Stimulated activated CD8-positive, alpha-beta memory T cell treated with anti-CD3 and anti-CD28 coated beads, Interleukin-15, amount 100 ng/mL, for 1 hour (primary cell): Measurements from ENCODE around the gene IGSF22.

ENCODE experiments used
- DNase-seq: peaks from one replicate; pipeline ENCODE4 v3.0.0-alpha.2; 2020; ENCODE audit warnings: low read depth

IGSF22 gene

DNA sequence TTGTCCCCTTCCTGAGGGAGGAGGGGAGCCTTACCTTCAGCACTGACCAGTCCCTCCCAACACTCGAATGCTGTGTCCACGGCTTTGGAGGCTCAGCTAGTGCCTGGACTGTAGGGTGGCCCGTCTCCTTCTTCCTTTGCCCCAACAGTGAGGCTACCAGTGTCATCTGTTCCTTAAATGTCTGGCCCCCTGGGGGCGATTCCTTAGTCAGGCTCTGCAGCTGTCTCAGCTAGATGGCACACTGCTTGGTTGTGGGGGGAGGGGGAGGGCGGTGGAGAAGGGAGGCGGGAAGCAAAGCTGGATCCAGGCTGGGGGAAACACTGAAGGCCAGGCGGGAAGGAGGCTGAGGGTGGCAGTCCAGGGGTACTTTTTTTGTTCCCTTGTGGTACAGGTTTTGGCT, at the start of gene IGSF22:
Gene IGSF22, minus strand, starts transcription at position 149 of the 400 bp plus-strand sequence. CDS start 1,952 bp downstream, outside the sequence.
- no peak for DNase-seq

DNA sequence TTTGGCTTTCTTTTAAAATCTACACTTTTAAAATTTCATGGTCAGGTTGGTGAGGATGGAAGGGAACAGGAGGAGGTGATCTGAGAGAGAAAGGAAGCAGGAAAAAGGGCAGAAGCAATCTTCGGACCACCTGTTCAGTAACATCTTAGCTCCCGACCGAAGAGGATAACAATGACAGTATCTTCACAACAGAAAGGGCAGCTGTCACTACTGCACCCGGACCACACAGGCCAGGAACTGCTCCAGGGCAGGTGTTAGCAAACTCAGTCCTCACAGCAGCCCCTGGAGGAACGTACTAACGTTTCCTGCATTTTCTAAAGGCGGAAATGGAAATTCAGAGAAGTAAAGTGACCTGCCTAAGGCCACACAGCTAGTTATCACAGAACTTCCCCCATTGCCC, 48.8 kb upstream of the IGSF22 start:
- DNase-seq = no peak

DNA sequence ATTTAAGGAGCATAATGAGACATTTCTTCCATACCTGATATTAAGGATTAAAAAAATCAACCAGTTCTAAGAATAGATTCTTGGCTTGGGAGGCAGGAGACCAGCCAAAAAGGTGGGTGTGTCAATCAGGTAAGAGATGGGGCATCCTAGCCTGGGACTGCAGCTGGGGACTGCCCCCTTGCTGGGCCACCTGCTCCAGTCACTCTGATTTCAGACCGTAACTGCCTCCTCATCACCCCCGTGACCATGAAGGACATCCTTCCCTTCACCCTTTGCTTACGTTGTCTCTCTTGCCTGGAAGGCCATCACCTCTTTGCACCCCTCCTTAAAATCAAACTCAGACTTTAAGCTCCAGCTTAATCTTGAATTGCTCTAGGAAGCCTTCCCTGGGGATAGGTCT, 47.7 kb upstream of the IGSF22 start:
- DNase-seq = no peak

DNA sequence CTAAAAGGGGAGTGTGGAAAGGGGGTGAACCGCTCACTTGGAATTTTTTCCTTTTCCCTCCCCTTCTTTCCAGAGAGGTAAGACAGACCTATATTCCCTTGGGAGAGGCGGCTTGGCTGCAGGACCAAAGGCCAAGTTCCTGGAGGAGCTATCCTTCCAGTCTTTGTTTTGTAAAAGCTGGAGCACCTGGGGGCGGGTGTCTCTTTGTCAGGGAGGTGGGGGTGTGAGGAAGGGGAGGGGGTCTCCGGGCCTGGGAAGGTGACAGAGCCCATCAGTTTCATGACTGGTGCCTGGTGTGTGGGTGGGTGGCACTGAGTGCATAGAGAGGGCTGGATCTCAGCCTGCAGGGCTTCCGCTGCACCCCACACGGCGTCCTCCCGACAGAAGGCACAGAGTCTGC, 47.1 kb upstream of the IGSF22 start:
- DNase-seq = no peak

DNA sequence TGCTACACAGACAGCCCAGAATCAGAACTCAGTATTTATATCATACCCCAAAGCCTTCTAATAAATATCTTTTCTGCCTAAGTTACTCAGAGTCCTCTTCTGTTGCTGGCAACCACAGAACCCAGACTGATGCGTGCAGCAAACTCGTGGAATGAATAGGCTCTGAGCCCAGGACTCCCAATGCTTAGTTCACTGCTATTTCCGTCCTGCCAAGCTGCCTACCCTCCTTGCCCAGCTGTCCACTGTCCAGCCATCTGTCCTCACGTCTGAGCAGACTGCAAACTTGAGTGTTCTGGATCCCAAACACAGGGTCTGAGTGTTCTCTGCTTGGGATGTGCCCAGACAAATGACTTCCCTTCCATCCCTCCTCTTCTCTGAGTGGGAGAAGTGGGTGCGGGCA, 46.2 kb upstream of the IGSF22 start:
- DNase-seq = no peak

DNA sequence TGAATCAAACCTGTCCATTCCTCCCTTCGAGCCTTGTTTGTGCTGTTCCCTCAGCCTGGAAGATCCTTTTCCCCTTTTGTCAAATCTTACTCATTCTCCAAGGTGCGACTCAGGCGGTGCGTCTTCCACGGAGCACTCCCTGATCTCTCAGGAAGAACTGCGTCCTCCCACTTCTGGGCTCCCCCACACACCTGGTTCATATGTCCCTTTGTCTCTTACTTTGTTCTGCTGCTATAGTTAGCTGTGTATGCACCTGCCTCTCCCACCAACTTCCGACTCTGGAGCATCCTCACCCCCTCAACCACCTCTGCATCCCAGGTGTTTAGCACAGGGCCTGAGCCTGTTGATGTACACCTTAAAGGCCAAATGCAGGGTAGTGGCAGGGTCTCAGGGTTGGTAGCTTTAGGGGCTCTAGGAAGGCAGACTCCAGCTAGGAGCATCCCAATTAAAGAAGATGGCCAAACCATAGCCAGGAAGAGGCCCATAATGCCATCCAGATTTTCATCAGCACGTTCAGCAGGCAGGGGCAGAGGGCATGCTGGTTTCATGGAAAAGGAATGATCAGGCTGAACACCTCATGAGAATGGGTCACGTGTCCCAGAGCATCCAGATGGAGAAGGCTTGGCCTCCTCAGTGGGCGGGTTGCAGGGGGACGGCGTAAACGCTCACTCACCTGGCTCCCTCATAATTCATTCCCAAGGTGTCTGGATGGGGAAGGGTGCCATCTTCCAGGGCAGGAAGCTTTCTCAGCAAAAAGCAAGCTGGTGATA, 45.5 kb upstream of the IGSF22 start:
- DNase-seq = no peak

DNA sequence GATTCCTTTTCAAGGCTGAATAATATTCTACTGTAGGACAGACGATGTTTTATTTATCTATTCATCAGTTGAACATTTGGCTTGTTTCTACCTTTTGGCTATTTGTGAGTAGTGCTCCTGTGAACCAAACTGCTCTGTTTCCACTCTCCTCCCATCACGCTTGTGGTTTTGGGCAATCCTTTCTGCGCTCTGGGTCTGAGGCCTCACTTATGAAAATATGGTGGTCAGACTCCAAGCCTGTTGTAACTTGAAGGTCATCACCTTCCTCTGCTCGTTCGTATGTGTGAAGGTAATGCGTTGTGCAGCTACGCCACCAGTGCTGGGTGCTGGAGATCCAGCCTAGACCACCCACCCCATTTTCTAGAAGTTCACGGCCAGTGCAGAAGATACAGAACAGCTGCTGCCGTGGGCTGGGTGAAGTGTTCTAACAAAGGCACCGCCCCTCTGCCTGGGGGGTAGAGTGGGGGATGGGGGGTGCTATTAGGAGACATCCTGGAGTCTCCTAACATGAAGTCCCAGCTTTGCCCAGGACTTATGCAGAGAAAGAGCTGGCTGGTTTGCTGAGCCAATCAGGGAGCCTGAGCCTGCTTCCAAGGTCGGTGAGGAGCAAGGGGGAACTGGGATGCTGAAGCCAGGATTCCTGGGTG, 44.6 kb upstream of the IGSF22 start:
- DNase-seq = no peak

DNA sequence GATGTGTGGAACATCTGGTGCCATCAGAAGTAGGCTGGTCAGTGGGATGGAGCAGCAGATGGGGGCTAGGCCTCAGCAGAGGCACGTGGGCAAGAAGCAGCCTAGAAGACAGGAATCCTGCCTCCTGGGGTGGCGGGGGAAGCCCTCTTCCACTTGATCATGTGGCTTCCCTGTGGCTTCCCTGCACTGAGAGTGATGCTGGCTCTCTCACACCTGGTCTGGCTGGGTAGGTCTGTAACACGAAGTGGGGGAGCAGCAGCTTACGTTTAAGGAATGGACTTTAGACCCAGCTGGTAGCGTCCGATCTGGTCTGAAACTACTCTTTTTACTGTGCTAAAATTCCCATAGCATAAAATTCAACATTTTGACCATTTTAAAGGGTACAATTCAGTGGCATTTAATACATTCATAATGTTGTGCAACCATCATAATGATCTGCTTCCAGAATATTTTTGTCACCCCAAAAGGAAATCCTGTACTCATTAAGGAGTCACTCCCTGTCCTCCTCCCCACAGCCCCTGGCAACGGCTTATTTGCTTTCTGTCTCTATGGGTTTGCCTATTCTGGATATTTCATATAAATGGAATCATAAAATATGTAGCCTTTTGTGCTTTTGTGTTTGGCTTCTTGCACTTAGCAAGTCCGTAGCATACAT, 43.9 kb upstream of the IGSF22 start:
- DNase-seq = no peak

DNA sequence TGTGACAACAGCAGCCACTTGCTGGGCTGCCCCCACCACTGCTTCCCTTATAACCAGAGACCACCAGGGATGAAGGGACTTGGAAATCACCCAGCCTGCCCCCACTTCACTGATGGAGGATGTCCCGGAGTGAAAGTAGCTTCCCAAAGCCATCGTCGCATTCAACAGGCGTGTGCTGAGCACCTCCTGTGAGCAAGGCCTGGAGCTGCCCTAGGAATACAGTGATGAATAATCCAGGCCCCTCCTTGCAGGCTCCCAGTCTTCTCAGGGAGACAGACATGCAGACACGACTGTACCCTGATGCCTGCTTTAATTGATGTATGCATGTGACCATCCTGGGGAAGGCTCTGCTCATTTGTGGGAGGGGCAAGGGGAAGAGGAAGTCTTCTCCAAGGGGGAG, 43.0 kb upstream of the IGSF22 start:
- no peak for DNase-seq

DNA sequence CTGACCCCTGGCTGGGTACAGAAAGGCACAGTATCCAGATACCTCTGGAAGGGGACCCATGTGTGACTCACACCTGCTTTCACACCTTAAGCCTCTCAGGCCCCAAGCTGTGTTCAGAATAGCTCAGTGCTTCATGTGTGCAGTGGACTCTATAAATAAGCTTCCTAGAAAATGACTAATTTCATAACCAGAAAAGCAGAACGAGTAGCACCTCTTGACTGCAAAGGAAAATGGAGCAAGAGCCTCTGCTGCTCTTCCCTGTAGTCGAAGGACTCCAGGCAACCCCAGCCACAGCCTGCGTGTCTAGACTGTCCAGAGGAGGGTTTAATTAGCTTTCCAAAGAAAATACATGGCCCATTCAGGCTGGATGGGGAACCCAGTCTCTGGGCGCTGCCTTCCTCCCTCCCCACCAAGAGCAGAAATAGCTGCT, 42.5 kb upstream of the IGSF22 start:
- DNase-seq = no peak

DNA sequence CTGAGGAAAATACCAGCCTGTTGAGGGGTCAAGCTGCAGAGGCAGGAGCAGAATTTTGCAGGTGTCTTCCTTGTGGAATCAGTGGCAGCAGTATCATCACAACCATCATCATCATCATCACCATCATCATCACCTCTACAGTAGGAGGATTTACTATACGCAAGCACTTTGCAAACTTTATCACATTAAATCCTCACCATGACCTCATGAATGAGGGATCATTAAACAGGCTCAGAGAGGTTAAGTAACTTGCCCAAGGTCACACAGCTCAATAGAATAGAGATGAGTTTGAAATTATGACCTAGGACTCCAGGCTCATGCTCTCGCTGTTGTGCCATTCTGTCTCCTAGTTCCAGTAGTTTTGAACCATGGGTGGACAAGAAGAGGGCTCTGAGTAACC, 40.0 kb upstream of the IGSF22 start:
- no peak for DNase-seq

DNA sequence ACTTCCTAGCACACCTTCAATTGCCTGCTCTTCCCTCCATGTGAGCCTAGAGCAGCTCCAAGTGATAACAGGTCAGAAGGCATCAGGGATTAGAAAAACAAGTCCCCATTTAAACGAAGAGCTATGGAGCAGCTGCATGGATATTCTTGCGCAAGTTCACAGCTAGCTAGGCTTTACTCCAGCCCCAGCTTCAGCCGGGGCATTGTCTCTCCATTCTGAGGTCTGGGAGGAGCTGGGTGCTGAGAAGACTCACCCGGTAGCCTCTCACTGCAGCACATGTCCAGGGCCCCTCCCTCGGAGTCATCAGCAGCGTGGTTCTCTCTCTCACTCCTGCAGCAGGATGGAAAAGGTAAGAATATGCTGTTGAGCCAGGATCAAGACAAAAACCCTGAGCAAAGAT, 39.6 kb upstream of the IGSF22 start:
- no peak for DNase-seq

DNA sequence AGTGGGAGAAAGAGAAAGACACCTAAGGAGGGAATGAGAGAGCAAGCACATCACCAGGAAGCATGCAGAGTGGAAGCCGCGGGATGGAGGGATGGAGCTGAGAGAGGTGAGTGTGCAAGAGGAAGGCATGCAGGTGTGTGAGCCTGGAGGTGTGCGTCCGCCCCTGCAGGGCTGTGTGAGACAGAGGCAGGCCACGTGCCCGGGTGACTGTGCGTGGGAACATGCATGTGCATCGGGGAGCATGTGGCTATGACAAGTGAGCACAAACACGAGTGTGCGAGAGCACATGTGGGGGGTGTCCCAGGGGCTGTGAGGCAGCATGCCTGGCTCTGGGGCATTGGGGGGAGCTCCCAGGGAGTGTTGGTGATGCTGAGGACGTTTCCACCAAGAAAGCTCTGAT, 35.8 kb upstream of the IGSF22 start:
- no peak for DNase-seq

DNA sequence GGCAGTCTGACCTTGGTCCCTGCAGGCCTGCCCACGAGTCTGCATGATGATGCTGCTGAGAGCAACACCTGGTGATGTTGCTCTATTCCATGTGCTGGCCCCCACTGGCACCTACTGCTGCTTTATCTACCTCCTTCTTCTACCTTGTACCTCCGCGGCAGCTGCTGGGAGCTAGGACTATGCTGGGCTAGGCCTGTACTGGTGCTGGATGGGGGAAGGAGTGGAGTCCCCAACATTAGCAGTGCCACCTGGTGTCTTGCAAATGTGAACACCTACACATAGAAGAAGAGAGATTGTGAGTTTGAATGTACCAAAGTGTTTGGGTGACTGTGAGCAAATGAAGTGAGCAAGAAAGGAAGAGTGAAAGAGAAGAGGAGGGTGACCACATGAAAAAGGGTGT, 35.2 kb upstream of the IGSF22 start:
- DNase-seq = no peak

DNA sequence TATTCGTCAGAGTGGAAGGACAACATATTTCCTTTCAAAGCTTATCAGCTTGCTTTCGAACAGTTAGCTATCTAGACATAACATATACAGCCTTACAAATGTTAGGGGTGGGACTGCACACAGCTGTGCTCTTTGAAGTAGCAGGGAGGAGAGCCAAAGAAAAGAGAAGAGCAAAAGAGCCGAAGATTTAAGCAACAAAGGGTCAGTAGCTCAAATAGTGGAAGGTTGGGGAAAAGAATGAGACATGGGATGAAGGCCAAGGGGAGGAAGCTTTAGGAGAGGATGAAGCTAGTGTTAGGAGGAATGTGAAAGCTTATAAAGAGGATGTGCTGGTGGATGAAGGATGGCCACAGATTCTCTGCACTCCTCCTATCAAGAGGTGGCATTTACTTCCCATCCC, 31.8 kb upstream of the IGSF22 start:
- DNase-seq = no peak

DNA sequence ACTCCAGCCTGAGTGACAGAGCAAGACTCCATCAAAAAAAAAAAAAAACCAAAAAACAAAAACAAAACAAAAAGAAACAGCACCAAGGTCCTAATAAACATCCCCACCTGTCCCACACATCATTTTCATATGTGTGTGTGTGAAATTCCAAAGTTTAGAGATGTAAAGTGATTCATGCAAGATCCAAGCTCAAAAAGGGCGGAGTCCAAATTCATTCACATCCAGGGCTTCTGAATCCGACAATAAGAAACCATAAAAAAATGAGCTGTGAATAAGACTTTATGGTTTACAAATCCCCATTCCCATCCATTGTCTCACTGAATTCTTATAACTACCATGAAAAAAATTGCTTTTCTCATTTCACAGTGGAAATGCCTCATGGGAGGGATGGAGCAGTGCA, 30.9 kb upstream of the IGSF22 start:
- DNase-seq = no peak

DNA sequence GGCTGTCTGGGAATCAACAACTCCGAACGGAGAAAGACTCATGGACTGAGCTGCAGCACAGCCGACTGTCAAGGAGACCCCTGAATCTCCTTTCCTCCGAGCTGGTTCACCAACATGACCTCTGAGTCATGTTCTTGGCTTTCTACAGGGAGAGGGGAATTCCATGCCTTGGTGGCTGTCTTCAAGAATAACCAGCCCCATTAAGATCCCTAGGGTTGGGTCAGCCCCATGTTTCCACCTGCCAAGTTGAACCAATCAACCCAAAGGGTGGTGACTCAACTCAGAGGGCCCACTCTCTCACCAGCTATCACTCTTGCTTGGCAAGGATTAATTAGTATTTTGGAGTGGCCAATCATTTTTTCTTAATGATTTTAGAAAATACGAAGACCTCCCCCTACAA, 28.3 kb upstream of the IGSF22 start:
- no peak for DNase-seq

DNA sequence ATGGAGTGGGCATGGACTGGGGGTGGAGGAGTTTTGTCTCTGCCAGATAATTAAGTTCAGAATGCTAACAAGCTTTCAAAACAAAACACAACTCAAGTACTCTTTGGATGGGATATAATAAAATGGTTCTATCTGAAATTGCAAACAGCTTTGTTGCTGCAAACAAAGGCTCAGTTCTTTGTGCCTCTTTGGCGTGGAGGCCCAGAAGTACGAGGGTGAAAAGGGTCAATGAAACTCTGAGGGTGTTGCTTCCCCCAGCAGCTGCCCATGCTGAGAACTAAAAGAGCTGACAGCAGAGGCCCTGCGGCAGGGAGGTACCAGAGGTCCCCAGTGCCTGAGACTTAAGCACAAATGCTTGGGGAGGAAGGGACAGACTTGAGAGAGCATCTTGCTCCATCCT, 26.5 kb upstream of the IGSF22 start:
- DNase-seq = no peak

DNA sequence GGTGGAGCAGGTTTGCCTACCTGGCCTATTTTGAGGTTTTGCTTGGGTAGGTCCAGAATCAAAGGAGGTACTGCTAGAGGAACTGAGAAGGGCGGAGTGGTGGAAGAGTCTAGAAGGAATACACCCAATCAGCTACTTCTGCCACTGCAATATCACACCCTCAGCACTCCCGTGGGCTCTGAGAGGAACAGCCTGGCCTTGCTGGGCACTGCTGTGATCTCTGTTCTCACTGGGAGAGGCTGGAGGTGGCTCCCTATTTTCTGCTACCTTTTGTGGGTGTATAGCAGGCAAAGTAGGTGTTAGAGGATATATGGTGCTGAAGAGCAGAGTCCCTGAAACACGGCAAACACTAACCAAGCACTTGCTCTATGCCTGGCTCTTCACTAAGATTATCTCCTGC, 25.0 kb upstream of the IGSF22 start:
- no peak for DNase-seq

DNA sequence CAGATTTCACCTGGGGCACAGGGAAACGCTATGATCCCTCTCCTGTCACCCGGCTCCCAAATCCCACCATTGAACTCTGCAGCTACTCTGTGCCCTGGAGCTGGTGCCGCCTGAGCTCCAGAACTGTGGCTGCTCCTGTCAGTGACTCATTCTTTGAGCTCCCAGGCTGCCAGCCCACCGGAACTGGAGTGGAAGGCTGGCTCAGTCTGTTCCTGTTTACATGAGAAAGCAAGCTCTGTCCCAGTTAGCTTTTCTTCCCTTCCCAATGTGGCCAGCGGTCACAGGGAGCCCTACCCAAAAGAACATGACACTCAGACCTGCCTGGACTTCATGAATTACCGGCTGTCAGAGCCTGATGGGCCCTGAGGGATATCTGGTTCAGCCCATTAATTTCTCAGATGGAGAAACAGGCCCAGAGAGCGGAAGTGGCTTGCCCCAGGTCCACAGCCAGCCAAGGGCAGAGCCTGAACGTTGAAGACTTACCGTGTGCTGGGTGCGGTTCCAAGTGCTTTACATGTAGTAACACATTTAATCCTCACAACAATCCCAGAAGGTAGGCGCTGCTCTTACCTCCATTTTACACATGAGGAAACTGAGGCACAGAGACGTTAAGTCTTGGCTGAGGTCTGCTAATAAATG, 23.8 kb upstream of the IGSF22 start:
- DNase-seq = no peak

DNA sequence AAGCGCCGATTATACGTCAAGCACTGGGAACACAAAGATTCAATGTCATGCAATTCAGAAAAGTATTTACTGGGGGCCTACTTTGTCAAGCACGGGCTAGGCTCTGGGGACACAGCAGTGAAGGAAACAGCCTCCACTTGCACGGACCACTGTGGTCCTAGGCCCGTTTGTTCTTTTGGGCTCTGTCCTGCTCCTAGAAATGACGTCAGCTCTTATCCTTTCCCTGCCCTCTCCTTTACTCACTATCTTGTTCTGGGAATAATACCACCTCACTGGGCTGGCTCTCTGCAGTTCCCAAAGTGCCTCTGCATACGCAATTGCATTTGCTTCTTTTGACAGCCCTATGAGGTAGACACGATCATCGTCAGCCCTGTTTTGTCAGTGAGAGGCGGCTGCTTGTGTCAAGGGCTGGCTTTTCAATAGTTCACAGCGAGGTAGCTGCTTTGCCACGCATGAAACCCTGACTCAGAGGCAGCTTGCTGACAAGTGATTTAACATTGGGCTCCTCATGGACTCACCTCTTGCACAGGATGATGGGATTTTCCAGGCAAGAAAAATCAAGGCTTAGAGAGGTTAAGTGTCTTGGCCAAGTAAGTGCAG, 22.9 kb upstream of the IGSF22 start:
- DNase-seq = no peak

DNA sequence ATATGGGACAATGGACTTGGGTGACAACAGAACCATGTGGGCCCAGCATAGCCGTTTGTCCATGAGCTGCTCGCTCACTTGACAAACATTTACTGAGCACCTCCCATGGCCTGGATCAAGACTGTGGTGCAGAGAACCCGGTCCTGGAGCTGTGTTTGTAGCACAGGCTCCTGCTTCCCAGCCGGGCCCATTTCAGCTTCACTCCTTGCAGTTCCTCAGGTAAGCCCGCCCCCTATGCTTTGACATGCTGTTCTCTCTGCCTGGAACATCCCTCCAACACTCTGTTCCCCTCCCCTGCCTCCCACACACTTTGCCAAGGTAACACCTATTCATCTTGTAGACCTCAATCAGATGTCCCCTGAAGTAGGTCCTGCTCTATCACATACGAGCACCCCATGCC, 19.3 kb upstream of the IGSF22 start:
- no peak for DNase-seq
